RPMI8226 (cell line): Measurements from ENCODE around the gene COBLL1.
A peak's percentile ranks its signal among the peaks of the same experiment; 100 is the strongest.

ENCODE experiments used
- DNase-seq: peaks from one replicate; pipeline ENCODE4 v3.0.0-alpha.2; 2015

The COBLL1 gene

GRCh38 chr2:164785457-164785856 is 56.2 kb downstream of the COBLL1 start:
- DNase-seq = no peak

GRCh38 chr2:164784376-164784775 is 57.2 kb downstream of the COBLL1 start:
- no peak for DNase-seq

- DNase-seq = no peak
Measured at GRCh38 chr2:164782323-164782722, 59.3 kb downstream of the COBLL1 start.

- no peak for DNase-seq
Measured at GRCh38 chr2:164781394-164781793, 60.2 kb downstream of the COBLL1 start.

GRCh38 chr2:164780611-164781178 is 60.9 kb downstream of the COBLL1 start:
- no peak for DNase-seq

GRCh38 chr2:164779383-164780057 is 62.1 kb downstream of the COBLL1 start:
- no peak for DNase-seq

GRCh38 chr2:164778723-164779122 is 62.9 kb downstream of the COBLL1 start:
- DNase-seq = no peak

- DNase-seq = no peak
Measured at GRCh38 chr2:164777847-164778461, 63.7 kb downstream of the COBLL1 start.

GRCh38 chr2:164773635-164774034 is 68.0 kb downstream of the COBLL1 start:
- DNase-seq = no peak

- no peak for DNase-seq
Measured at GRCh38 chr2:164773091-164773490, 68.5 kb downstream of the COBLL1 start.

- no peak for DNase-seq
Measured at GRCh38 chr2:164771897-164772296, 69.7 kb downstream of the COBLL1 start.

- no peak for DNase-seq
Measured at GRCh38 chr2:164770421-164770916, 71.2 kb downstream of the COBLL1 start.

GRCh38 chr2:164766954-164767320 is 74.7 kb downstream of the COBLL1 start:
- no peak for DNase-seq

GRCh38 chr2:164766216-164766953 is 75.2 kb downstream of the COBLL1 start:
- no peak for DNase-seq

- no peak for DNase-seq
Measured at GRCh38 chr2:164764996-164765395, 76.6 kb downstream of the COBLL1 start.

- DNase-seq = no peak
Measured at GRCh38 chr2:164764474-164764873, 77.1 kb downstream of the COBLL1 start.

GRCh38 chr2:164763431-164763830 is 78.2 kb downstream of the COBLL1 start:
- no peak for DNase-seq

GRCh38 chr2:164761737-164762460 is 79.7 kb downstream of the COBLL1 start:
- no peak for DNase-seq

GRCh38 chr2:164761201-164761600 is 80.4 kb downstream of the COBLL1 start:
- DNase-seq = peak; percentile 75

- no peak for DNase-seq
Measured at GRCh38 chr2:164760179-164760578, 81.4 kb downstream of the COBLL1 start.

- DNase-seq = peak; percentile 16
Measured at GRCh38 chr2:164757934-164758695, 83.5 kb downstream of the COBLL1 start.

GRCh38 chr2:164756773-164757172 is 84.8 kb downstream of the COBLL1 start:
- DNase-seq = no peak
